ENCODE data around the gene PSMC5.

The PSMC5 gene

DNA sequence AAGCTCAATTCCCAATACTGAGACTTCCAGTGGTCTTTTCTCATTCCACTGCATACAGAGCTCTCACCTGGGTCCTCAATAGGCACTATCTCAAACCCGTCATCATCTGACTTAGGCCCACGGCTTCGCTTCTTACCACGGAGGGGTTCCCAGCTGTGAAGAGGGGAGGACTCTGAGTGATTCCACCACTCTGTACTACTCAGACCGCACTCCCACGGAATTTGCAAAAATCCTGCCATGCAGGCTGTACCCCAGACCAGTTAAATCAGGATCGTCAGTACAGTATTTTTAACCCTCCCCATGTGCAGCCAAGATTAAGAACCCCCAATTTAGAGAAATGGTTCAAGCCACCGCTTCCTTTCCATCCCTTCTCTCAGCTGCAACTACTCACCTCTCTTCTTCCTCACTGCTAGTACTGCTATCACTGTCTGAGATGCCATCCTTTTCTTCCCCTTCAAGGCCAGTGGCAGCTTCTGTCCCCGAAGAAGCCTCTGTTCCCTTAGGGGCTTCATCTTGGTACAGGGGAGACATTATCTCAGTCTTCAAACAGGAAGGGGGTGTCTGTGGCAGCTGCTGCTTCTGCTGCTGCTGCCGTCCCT is 6.2 kb upstream of the PSMC5 start:
- DNase-seq (ENCODE audit: low spot score): no peak

DNA sequence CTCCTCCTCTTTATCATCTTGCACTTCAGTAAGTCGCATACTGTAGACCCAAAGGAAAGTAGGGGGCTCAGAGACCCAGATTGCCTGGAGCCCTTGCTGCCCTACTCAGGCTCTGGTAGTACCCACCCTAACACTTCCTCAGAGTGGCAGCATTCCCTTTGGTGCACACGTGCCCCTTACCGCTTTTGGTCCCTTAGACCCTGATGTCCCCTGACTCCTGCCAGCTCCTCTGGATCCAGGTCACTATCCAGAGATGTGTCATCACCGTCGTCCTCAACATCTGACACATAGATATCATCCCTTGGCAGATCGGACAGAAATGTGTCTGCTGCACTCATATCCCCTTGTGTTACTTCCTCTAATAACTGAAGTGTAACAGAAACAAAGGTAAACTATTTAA is 5.4 kb upstream of the PSMC5 start:
- no peak for DNase-seq (ENCODE audit: low spot score)

DNA sequence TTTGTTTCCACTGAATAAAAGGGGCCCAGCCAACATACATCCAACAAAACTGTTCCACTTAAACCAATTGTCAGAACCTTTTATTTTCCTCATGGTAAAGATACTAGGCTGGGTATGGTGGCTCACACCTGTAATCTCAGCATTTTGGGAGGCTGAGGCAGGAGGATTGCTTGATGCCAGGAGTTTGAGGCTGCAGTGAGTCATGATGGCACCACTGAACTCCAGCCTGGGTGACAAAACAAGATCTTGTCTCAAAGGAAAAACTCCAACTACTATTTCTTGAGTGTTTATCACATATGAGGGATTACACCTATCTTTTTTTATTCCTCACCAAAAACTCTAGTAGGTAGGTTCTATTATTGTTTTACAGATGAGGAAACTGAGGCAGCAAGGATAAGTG is 4.7 kb upstream of the PSMC5 start:
- DNase-seq (ENCODE audit: low spot score): no peak

DNA sequence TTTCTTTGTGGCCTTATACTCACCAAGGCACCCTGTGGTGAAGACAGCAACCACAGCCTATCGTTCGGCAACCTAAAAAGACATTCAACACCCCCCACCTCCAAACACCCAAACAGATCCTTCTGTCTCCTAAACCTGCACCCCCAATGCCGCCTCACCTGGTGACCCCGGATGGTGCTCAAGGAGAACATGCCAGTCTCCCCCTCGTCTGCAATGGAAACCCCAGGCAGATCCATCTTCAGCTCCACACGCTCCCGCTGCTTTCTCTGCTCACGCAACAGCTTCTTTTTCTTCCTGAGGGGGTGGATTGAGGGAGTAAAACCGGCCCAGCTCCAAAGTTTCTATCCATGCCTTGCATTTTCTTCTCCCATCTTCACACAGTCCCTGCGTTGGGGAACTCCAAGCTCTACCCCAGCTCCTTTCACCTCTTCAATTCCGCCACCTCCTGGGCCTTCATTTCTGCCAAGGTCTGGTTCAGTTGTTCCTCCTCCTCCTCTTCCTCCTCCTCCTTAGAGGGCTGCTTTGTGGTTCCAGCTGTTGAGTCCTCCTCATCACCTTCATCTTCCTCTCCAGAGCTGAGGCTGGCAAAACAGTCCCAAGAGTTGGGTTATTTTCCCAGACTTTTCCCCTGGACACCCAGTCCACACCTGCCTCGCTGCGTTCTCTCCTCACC is 3.4 kb upstream of the PSMC5 start:
- no peak for DNase-seq (ENCODE audit: low spot score)

DNA sequence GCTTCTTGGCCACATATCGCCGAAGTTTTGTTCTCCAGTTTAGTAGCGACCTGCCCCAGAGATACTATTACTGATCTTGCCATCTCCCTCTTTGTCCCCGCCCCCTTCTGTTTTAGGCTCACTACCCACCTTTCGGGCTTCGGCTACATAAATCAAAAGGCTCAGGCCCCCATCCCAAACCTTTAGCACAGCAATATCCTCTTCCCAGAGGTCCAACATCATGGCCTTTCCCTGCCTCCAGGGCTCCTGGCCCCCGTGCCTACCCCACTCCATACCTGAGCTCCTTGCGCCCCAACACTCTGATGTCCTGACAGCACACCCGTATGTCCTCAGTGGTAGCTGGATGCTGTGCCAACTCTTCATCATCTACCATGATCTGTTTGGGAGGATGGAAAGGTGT is 2.9 kb upstream of the PSMC5 start:
- DNase-seq (ENCODE audit: low spot score): no peak

DNA sequence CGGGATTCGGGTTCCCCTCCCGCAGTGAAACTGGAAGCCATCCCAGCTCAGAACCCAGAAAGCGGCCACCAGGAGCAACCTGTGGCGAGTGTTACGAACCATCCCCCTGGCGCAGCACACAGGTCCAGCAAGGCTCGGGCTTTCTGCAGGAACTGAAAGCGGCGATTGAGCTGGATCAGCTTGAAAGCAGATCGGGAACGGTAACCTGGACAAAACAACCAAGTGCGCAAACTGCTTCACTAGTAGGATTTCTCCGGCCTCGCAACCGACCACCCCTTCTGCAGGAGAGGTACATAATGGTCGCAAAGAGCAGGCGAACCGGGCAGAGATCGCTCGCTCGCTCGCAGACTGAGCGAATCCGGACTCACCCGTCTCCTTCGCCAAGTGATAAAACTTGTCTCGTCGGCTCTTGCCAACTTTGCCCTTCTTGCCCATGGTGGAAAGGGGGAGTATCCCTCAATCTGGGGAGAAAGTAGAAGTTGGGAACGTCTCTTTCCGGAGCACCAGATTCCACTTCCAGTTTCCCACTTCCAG is 696 bp upstream of the PSMC5 start:
- no peak for DNase-seq (ENCODE audit: low spot score)

DNA sequence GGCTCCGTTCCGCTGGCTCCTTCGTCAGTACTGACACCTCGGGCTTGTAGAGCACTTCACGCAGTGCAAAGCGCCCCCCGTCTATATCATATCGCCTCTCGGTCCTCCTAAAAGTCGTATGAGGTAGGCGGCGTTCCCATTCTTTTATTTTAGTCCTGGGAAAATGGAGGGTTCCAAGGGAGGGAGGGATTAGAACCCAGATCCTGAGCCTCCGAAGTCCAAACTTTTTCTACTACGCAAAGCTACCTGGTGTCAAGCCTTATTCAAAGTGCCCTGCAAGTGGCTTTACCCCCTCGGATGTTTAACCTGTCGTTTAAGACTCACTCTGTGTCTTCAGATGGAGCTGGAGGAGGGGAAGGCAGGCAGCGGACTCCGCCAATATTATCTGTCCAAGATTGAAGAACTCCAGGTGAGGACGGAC is 580 bp downstream of the PSMC5 start:
- no peak for DNase-seq (ENCODE audit: low spot score)

DNA sequence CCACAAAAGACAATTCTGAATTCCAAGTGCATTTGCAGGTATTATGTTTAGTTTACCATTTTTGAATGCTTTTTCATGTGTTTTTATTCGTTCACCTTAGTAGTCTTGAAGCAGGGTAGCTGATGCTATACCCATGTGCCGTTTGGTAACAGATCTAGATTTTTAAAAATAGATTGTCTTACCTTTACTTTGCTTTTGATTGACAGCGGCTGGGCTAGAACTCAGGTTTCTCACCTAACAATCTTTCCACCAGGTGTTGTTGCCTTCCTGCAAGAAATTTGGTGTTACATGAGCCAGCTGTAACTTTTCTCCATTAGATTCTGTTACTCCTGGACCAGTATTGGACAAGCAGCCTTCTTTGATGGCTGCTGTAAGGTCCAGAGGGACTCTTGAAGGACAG is 1.7 kb downstream of the PSMC5 start:
- no peak for DNase-seq (ENCODE audit: low spot score)

DNA sequence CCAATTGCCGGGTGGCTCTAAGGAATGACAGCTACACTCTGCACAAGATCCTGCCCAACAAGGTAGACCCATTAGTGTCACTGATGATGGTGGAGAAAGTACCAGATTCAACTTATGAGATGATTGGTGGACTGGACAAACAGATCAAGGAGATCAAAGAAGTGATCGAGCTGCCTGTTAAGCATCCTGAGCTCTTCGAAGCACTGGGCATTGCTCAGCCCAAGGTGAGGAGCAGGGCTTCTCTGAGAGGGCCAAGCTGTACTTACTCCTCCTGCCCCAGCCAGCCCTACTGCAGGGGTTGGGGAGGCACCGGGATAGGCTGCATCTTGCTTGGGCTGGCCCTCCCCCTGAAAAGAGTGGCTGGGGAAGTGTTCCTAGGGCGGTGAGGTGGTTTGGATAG is 3.0 kb downstream of the PSMC5 start:
- DNase-seq (ENCODE audit: low spot score): no peak

DNA sequence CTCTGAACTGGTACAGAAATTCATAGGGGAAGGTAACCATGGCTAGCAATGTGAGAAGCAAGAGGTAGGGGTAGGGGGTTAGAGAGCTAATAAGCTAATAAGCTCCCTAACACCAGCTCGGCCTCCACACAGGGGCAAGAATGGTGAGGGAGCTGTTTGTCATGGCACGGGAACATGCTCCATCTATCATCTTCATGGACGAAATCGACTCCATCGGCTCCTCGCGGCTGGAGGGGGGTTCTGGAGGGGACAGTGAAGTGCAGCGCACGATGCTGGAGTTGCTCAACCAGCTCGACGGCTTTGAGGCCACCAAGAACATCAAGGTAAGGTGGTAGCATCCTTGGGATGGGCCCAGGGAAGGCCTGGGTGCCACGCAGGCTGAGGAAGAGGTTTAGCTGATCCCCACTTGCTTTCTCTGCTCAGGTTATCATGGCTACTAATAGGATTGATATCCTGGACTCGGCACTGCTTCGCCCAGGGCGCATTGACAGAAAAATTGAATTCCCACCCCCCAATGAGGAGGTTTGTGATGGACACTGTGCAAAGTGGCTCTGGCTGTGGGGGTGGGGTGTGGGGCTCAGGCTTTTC is 3.8 kb downstream of the PSMC5 start:
- DNase-seq (ENCODE audit: low spot score): no peak

DNA sequence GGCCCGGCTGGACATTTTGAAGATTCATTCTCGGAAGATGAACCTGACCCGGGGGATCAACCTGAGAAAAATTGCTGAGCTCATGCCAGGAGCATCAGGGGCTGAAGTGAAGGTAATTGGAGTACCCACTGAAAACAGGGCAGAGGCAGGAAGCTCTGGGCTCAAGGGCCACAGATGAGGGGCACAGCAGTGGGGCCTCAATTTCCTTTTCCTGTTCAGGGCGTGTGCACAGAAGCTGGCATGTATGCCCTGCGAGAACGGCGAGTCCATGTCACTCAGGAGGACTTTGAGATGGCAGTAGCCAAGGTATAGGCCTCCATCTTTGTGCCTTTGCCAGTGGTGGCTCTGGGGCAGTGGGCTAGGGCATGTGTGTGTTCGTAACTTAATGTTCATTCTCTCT is 4.3 kb downstream of the PSMC5 start:
- DNase-seq (ENCODE audit: low spot score): no peak

DNA sequence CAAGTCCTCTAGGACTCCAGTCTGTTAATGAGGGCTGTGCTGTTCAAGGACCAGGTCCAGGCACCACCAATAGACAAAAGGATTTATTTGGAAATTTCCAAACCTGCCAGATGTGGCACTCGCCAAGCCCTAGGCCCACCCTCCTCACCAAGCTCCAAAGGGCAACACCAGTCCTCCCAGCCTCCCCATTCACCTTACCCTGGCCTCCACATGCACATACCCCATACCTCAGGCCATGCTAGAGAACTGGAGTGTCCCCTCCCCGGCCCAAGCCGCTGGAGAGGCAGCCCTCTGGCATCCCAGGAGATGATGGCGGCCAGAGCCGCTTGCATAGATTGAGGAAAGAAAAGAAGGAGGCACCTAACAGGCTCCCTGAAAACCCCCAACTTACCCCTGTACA is 4.8 kb downstream of the PSMC5 start:
- DNase-seq (ENCODE audit: low spot score): no peak

DNA sequence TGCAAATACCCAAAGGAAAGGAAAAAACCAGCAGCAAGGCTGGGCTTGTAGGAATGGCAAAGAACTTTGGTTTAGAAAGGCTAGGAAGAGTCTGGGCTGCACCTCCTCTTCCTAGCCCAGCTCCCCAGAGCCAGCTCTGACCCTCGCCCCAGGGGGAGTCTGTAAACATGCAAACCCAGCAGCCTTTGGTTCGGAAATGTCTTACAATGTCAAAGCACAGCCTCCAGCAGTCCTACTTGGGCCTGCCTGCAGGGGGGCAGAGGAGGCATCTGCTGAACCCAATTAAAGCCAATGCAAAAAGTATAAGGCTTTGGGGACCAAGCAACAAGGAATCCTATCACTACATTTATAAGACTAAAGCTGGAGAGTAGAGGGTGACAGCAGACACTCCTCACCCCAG is 5.2 kb downstream of the PSMC5 start:
- no peak for DNase-seq (ENCODE audit: low spot score)

DNA sequence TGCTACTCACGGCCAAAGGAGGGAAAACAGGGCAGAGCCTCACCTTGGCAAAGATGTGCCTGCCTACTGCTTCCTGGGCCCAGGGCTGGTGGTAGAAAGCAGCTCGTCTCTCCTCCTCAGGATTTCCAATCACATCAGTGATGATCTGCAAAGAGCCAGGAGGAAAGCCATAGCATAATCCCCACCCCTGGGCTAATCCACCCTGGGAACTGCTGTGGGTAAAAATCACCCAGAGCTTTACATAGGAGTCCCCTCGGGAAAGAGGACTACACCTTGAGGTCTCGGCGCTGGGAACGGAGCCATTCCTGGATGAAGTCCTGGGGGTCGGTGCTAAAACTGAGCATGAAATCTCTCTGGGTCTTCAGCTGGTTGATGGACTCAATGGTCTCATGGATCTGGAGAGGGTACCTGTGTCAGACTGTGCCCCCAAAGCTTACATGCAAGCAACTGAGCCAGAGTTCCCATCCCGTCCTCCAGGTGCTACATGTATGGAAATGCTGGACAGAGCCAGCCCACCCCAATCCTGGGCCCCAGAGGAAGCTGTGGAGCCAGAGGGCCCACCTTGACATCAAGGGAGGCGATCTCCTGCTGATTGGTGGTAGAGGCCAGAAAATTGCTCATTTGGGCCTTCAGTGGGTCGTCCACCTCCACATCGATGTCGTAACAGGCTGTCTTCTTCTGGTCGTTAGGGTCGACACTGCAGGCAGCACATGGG is 6.0 kb downstream of the PSMC5 start:
- DNase-seq (ENCODE audit: low spot score): no peak

DNA sequence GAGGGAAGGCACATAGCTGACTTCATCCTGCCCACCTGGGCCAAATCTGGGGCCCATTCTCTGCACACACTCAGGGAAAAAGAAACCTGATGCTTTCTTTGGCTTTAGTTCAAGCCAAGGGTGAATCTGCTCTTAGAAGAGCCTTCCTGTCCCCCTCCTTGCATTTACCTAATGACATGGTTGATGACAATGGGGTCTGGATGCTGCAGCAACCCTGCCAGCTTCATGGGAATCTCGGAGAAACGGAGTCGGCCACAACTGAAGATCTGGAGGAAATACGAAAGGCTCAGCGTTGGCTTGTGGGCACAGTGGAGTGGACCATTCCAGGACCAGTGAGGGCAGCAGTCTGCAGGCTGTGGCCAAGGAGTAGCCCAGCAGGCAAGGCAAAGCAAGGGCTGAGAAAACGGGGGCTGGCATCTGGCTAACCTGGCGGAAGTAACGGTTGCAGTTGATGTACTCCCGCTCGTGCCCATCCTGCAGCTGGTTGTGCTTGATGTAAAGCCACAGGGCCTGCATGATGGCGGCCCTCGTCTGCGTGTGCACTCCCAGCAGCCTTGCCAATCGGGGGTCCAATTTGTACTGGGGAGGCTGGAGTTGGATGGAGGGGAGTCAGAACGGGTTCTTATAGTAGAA is 6.6 kb downstream of the PSMC5 start:
- no peak for DNase-seq (ENCODE audit: low spot score)

DNA sequence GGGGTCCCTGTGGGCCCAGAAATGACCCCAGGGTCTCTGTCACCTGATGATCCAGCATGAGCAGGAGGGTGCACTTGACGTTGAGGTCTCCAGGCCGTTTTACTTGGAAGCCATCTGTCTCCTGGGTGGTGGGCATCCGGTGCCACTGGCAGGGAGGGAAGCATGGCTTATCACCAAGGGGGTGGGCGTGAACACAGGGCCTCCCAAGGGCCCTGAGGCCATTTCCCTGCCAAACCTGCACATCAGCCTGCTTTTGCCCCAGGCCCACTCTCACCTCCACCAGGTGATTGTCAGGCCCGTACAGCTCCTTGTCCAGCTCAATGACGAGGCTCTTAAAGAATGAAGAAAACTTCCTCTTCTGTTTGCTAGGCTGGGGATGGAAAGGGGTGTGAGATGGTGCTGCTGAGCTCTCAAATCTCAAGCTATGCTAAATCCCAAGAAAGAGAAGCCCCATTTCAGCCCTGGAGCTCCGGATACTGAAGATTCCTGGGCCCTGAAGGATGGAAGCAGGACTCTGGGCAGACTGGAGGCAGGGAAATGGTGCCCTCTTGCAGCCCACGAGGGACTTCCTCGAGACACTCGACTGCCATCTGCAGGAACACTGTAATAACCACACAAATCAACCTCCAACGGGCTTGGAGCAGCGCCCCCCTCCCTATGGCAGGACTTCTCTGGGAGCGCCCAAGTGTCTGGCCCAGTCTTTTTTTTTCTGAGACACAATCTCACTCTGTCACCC is 7.4 kb downstream of the PSMC5 start:
- DNase-seq (ENCODE audit: low spot score): peak; percentile 84

DNA sequence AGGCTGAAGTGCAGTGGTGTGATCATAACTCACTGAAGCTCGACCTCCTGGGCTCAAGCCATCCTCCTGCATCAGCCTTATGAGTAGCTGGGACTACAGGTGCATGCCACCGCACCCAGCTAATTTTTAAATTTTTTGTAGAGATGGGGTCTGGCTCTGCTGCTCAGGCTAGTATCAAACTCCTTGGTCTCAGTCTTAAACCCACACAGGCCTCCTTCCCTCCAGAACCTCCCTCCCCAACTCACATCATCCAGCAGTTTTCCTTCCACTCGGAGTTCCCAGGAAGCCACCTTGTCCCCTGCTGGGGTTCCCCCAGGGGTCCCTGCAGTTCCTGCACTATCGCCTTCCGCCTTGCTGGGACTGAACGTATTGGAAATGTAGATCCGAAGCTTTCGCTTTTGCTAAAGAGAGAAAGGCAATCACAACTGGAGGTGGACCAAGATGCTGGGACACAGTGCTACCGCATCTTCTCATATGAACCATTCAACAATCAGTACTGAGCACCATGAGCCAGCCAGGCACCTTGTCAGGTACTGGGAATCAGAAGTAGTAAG is 8.0 kb downstream of the PSMC5 start:
- DNase-seq (ENCODE audit: low spot score): no peak

DNA sequence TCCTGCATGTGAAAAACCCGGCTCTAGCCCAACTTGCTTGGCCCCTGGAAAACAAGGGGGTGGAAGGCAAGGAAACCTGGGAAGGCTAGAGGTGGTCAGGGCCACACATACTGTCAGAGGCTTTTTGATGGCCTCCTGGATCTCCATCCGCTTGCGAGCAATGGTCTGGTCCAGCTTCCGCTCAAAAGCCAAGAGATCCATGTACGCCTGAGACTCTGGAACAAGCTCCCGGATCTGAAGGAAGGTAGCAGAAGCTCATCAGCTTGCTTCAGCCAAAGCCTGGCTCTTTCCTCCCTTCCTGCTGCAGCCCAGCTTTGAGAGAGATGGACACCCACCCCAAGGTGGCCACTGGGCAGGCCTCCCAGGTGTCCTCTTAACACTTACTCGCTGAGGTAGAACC is 9.6 kb downstream of the PSMC5 start:
- DNase-seq (ENCODE audit: low spot score): no peak

DNA sequence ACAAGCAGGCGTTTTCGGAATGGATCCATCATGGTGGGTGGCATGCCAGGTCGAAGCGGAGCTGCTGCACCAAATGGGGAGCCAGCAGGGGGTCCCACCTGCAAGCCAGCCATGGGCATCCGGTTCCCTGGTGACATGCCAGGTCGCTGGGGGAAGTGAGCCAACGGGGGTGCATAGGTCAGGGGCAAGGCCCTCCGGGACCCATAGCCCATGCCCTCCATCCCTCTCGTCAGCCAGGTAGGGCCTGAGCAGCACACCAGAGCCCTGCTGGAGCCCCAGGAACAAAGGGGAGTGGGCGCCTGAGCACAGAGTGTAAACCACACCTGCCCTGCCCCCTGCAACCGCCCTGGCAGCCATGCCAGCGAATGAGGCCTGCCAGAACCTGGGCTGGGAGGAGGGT is 10.2 kb downstream of the PSMC5 start:
- no peak for DNase-seq (ENCODE audit: low spot score)

DNA sequence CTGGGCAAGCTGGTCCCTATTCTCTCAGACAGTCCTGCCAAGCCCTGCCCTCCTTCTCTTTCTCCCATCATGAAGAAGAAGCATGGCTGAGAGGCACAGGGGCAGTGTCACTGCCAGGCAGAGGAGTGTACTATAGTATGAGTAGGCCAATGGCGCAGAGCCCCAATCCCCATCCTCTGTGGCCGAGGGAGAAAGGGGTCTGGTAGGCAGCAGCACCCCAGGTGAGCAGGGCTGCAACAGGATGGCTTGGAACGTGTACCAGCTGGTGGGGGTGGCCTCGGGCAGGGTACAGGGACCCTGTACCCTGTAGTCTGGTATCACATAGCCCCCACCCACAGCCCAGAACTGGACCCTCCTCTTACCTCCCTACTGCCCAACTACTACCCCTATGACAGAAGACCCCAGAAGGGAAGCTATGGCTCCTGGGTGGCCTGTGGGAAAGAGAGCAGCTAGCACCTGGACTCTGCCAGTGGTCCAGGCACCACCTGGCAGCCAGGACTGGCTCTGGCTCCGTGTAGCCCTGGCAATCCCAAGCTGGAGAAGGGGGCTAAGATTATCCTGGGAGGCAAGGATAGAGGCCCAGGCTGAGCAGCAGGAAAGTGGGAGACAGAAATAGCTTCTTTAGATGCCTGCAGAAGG is 10.8 kb downstream of the PSMC5 start:
- no peak for DNase-seq (ENCODE audit: low spot score)

DNA sequence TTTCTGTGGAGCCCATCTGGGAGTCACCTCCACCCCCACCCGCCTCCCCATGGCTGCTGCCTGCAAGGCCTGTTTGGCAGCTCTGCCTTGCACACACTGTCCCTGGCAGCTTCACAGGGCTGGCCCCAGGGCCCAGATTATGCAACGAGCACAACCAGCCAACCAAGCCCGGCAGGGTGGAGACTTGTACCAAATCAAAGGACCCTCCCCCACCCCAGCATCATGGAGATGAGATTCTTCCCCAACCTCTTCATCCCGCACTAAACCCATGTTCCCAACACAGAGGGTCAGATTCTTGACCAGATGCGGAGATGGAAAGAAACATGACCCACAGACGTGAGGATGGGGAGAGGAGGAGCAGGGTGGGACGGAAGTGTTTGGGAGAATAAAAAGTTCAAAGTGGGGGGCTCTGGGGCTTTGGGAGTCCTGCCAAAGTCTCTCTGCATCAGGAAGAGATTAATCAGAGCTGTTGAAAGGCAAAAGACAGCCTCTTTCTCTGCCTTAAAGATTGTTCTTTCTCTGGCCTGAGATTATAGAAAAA is 11.5 kb downstream of the PSMC5 start:
- no peak for DNase-seq (ENCODE audit: low spot score)

Measured in COLO829 (cell line).